LNCaP clone FGC (cell line): ENCODE data around the gene FBXW7.

Experiments used
- DNase-seq: peaks from one replicate; pipeline ENCODE4 v3.0.0-alpha.2; 2011; ENCODE audit warnings: low read depth
- H3K4me3 ChIP-seq: 2 replicates; pipeline ENCODE4 v1.5.1; 2011; ENCODE audit warnings: mild to moderate bottlenecking, low read depth, low read length, control low read depth
- TF ChIP-seq, protein P1 (sequence below): IDR thresholded peaks from 2 replicates; pipeline ENCODE4 v1.5.1; 2012; ENCODE audit warnings: mild to moderate bottlenecking; ENCODE audit not compliant: control insufficient read depth, insufficient read depth; ENCODE audit errors: extremely low read depth

The FBXW7 gene

GRCh38 chr4:152344001-152344400, 191.9 kb downstream of the FBXW7 start:
- DNase-seq, result no peak
- TF ChIP-seq, protein P1, sequence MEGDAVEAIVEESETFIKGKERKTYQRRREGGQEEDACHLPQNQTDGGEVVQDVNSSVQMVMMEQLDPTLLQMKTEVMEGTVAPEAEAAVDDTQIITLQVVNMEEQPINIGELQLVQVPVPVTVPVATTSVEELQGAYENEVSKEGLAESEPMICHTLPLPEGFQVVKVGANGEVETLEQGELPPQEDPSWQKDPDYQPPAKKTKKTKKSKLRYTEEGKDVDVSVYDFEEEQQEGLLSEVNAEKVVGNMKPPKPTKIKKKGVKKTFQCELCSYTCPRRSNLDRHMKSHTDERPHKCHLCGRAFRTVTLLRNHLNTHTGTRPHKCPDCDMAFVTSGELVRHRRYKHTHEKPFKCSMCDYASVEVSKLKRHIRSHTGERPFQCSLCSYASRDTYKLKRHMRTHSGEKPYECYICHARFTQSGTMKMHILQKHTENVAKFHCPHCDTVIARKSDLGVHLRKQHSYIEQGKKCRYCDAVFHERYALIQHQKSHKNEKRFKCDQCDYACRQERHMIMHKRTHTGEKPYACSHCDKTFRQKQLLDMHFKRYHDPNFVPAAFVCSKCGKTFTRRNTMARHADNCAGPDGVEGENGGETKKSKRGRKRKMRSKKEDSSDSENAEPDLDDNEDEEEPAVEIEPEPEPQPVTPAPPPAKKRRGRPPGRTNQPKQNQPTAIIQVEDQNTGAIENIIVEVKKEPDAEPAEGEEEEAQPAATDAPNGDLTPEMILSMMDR, result no peak

DNA sequence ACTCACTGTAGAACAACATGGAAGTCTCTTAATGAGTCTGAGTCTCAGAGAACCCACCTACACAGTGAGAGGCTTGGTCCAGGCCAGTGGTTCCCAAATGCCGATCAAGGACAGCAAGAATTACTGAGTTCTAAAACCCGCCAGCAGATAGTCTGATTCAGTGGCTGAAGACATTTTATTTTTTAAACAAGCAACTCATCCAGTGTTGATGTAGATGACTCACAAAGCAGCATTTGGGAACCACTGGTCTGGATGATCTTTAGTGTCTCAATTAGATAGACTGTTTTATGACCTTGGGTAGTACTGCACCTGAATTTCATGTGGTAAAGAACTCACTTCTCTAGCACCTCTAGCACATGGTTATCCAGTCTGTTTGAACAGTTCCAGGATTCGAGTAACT, 193.6 kb downstream of the FBXW7 start:
- TF ChIP-seq, protein P1, result no peak
- no peak overlapping the region for H3K4me3 ChIP-seq
- DNase-seq, result no peak

More at GRCh38 chr4:152344001-152344400, 191.9 kb downstream of the FBXW7 start:
- H3K4me3 ChIP-seq, result no peak overlapping the region

DNA sequence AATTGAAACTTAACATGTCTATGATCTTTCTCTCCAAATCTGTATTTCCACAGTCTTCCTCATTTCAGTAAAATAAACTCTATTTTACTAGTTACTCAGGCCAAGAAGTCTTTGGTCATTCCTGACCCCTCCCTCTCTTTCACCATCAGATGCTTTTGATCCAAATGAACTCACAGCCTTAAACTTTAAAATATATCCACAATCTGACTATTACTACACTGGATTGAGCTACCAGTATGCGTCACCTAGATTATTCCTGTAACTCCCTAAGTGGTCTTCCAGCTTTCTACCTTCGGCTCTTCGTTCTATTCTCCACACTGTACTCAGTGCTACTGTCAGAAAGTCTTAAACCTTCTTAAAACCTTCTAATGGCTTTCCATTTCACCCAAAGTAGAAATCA, 195.1 kb downstream of the FBXW7 start:
- TF ChIP-seq, protein P1, result no peak
- DNase-seq, result no peak
- no peak overlapping the region for H3K4me3 ChIP-seq

GRCh38 chr4:152339576-152339975, 196.3 kb downstream of the FBXW7 start:
- DNase-seq, result no peak
- TF ChIP-seq, protein P1, result no peak
- no peak overlapping the region for H3K4me3 ChIP-seq

DNA sequence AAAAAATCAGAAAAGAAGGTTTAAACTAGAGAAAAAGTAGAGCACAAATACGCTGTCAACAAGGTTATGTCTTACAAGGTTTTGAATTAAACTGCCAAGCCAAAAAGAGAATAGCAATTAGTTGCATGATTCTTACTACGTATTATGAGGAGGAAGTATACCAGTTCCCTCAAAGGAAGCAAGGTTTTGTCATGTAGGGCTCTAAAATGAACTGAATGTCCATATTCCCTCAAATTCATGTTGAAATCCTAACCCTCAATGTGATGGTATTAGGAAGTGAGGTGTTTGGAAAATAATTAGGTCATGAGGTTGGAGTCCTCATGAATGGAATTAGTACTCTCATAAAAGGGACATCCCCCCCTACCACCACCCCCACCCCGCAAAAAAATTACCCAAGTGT, 201.0 kb downstream of the FBXW7 start:
- no peak overlapping the region for H3K4me3 ChIP-seq
- TF ChIP-seq, protein P1, result no peak
- no peak for DNase-seq

DNA sequence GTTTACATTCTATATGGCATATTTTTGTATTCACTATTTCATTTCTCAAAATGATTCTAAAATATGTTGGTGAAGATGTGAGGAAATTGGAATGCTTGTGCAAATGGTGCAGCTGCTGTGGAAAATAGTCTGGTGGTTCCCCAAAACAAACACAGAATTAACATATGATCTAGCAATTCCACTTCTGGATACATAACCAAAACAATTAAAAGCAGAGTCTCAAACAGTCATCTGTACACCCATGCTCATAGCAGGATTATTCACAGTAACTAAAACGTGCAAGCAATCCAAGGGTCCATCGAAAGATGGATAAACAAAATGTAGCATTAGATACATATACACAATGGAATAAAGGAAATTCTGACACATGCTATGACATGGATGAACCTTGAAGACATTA, 204.8 kb downstream of the FBXW7 start:
- no peak for DNase-seq
- no peak overlapping the region for H3K4me3 ChIP-seq
- TF ChIP-seq, protein P1, result no peak

GRCh38 chr4:152328582-152328981, 207.3 kb downstream of the FBXW7 start:
- TF ChIP-seq, protein P1, result no peak
- H3K4me3 ChIP-seq, result no peak overlapping the region
- peak; percentile 19 for DNase-seq
